22Rv1 (cell line): ENCODE data around the gene PTPRC.

Experiments
- ZFX ChIP-seq: fragments of 450-650 bp; IDR thresholded peaks from 2 replicates; pipeline ENCODE4 v1.6.1; 2017; ENCODE audit warnings: antibody characterized with exemption, borderline replicate concordance
- TF ChIP-seq, protein P1 (sequence below): fragments of 450-650 bp; IDR thresholded peaks from 2 replicates; pipeline ENCODE4 v1.5.1; 2017; ENCODE audit warnings: mild to moderate bottlenecking

DNA sequence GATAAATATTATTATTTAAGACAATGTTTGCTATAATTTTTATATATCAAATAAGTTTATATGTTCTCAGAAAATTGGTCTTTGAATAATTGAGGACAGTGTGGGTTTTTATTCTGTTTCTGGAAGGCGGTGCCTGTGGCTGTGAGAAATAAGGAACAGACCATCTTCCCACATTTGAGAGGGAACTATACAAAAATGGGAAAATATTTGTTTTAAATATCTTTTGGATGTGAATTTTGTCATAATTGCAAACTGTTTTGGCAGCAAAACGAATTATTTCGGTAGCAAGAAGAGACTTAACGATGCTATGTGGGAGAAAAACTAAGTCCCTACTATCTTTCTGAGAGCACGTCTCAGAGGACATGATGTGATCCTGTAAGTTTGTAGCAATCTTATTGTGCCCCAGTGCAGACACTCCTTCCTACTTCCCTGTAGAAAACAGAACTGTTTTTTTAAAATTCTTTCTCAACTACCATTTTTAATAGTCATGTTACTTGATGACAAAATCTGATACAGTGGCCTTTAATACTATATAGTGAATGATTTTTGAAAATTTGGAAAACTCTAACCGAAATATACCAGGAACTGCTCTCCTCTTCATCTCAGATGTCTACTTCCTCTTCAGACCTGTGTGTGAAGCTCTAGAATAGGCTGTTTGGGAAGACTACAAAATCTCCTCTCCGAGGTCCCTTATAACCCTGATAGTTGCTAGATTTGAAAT is 25.4 kb downstream of the PTPRC start:
- TF ChIP-seq, protein P1, sequence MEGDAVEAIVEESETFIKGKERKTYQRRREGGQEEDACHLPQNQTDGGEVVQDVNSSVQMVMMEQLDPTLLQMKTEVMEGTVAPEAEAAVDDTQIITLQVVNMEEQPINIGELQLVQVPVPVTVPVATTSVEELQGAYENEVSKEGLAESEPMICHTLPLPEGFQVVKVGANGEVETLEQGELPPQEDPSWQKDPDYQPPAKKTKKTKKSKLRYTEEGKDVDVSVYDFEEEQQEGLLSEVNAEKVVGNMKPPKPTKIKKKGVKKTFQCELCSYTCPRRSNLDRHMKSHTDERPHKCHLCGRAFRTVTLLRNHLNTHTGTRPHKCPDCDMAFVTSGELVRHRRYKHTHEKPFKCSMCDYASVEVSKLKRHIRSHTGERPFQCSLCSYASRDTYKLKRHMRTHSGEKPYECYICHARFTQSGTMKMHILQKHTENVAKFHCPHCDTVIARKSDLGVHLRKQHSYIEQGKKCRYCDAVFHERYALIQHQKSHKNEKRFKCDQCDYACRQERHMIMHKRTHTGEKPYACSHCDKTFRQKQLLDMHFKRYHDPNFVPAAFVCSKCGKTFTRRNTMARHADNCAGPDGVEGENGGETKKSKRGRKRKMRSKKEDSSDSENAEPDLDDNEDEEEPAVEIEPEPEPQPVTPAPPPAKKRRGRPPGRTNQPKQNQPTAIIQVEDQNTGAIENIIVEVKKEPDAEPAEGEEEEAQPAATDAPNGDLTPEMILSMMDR, result no peak
- TF ChIP-seq ZFX, result no peak
